ENCODE results near the gene NOC2L.
"Not testable (repeated sequence)": the region's sequence is repeated elsewhere in the genome, so short reads cannot be mapped to it uniquely, and the experiment has no call there.

The NOC2L gene

DNA sequence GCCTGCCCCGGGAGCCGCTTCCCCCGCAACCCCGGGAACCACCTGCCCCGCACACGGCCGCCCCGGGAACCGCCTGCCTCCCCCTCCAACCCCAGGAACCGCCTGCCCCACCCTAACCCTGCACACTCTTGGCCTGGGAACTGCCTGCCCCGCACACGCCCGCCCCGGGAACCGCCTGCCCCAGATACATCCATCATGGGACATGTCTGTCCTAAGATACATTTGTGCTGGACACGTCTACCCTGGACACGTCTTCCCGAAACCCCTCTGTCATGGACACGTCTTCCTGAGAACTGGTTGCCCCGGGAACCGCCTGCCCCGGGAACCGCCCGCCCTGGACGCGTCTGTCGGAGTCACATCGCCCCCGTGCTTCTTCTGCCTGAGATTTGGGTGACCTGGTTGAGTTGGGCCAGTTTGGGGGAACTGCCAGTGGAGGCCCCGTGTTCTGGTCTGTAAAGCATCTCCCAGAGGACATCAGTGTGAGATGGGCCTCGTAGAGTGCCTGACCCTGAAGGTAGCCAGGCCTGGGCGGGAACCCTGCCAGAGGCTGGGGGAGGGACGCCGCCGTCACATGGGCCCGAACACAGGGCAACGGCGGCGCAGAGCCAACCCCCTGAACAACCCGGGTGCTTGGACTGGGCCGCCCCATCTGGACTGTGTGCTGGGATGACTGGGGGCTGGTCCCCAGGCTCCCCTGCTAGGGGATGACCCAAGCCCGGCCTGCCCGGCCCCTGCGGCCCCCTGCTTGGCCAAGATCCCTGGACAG is 19.2 kb upstream of the NOC2L start:
- H3K9me3 ChIP-seq (ENCODE audit: control insufficient read depth, low read length), result no peaks in the 10 kb centered on the region
- no peak overlapping the region for H3K9ac ChIP-seq (ENCODE audit: low read length)
- H3K4me1 ChIP-seq (ENCODE audit: control insufficient read depth, insufficient read depth, low read length), result peaks cover 4% of the 10 kb centered on the region
- H3K4me3 ChIP-seq (ENCODE audit: low read length), result no peak overlapping the region
- no peaks in the 10 kb centered on the region for H3K36me3 ChIP-seq (ENCODE audit: control insufficient read depth, insufficient read depth, low read length)
- peaks cover 21% of the 10 kb centered on the region for H3K27me3 ChIP-seq (ENCODE audit: control insufficient read depth, insufficient read depth, low read length)

DNA sequence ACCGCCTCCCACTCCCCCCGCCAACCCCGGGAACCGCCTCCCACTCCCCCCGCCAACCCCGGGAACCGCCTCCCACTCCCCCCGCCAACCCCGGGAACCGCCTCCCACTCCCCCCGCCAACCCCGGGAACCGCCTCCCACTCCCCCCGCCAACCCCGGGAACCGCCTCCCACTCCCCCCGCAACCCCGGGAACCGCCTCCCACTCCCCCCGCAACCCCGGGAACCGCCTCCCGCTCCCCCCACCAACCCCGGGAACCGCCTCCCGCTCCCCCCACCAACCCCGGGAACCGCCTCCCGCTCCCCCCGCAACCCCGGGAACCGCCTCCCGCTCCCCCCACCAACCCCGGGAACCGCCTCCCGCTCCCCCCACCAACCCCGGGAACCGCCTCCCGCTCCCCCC is 17.7 kb upstream of the NOC2L start:
- H3K9ac ChIP-seq (ENCODE audit: low read length); H3K36me3 ChIP-seq (ENCODE audit: control insufficient read depth, insufficient read depth, low read length); H3K27me3 ChIP-seq (ENCODE audit: control insufficient read depth, insufficient read depth, low read length); H3K4me3 ChIP-seq (ENCODE audit: low read length); H3K9me3 ChIP-seq (ENCODE audit: control insufficient read depth, low read length); H3K4me1 ChIP-seq (ENCODE audit: control insufficient read depth, insufficient read depth, low read length): not testable (repeated sequence)

DNA sequence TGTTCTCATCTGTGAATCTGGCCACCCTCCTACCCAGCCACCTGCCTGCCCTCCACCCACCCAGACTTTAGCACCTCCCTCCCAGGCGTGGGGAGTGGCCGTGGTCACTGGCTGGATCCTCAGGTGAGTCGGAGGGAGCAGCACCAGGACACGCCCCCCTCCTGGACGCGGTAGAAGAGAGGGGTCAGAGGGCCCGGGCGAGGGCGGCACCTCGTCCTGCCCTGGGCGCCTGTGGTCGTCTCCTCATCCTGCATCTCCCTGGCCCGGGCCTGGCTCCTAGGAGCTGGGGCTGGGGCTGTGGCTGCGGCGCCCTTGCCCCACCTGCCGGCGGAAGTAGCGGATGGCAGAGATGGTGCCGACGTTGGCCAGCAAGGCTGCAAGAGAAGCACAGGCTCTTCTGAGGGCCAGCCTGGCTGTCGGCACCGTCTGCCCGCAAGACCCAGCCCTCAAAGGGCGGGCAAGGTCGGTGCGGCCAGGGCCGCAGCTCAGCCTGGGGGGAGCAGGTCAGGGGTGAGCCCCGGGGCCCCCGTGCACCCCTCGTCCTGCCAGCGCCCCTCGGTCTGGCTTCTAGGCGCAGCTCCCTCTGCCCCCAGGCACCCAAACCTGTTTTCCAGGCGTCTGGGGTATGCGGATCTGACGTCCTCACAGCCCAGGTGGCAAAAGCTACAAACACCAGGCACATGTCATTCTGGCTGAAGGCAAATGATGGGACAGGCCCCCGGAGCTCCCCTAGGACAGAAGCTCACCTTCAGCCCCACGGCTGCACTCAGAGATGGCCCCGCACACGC is 17.0 kb upstream of the NOC2L start:
- Histone ChIP-seq H3K4me3 (ENCODE audit: low read length) (no peak overlapping the region), H3K36me3 (ENCODE audit: control insufficient read depth, insufficient read depth, low read length) (no peaks in the 10 kb centered on the region), H3K9me3 (ENCODE audit: control insufficient read depth, low read length) (no peaks in the 10 kb centered on the region), H3K27me3 (ENCODE audit: control insufficient read depth, insufficient read depth, low read length) (peaks cover 3% of the 10 kb centered on the region), H3K4me1 (ENCODE audit: control insufficient read depth, insufficient read depth, low read length) (peaks cover 4% of the 10 kb centered on the region), H3K9ac (ENCODE audit: low read length) (no peak overlapping the region)

DNA sequence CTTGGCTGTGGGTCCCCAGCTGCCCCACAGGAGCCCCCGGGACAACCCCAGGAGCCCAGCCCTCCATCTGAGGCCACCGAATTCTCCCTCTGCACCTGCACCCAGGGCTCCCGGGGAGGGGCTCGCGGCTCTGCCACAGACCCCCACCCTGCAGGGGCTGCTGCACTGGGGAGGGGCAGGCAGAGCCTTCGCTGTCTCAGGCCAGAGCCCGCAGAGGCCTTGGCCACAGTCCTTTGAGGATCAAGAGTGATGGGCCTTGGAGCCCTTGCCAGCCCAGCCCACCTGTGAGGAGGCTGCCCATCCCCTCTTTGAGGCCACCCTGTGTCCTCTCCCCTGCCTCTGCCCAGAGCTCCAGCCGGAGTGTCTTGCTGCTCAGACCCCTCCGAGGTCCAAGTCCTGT is 16.3 kb upstream of the NOC2L start:
- Histone ChIP-seq H3K4me3 (ENCODE audit: low read length) (no peak overlapping the region), H3K36me3 (ENCODE audit: control insufficient read depth, insufficient read depth, low read length) (no peaks in the 10 kb centered on the region), H3K9me3 (ENCODE audit: control insufficient read depth, low read length) (no peaks in the 10 kb centered on the region), H3K4me1 (ENCODE audit: control insufficient read depth, insufficient read depth, low read length) (peaks cover 4% of the 10 kb centered on the region), H3K9ac (ENCODE audit: low read length) (no peak overlapping the region), H3K27me3 (ENCODE audit: control insufficient read depth, insufficient read depth, low read length) (peaks cover 9% of the 10 kb centered on the region)

DNA sequence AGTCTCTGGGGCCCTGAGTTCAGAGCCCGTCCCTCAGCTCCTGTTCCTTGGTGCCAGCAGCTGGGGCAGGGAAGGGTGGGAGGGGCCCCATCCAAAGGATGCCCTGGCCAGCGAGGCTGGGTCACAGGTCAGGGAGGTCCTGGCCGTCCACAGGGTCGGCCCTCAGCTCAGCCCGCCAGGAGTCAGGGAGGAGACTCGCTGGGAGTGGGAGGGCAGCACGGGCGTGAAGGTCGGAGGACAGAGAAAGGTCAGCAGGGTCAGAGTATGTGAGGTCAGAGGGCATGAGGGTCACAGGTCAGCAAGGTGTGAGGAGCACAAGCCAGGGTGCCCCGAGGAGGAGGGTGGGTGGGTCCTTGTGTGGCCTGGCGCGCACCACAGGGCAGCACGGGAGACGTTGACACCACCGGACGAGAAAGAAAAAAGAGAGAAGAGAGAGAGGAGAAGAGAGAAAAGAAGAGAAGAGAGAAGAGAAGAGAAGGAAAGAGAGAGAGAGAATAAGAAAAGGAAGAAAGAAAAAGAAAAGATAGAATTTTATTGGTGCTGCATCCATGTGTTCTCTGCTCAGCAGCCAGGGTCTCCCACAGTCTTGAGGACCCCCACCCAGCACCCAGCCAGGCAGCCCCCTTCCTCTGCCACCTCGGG is 15.8 kb upstream of the NOC2L start:
- Histone ChIP-seq H3K36me3 (ENCODE audit: control insufficient read depth, insufficient read depth, low read length) (no peaks in the 10 kb centered on the region), H3K4me1 (ENCODE audit: control insufficient read depth, insufficient read depth, low read length) (peaks cover 4% of the 10 kb centered on the region), H3K4me3 (ENCODE audit: low read length) (no peak overlapping the region), H3K9ac (ENCODE audit: low read length) (no peak overlapping the region), H3K27me3 (ENCODE audit: control insufficient read depth, insufficient read depth, low read length) (peaks cover 14% of the 10 kb centered on the region), H3K9me3 (ENCODE audit: control insufficient read depth, low read length) (no peaks in the 10 kb centered on the region)

DNA sequence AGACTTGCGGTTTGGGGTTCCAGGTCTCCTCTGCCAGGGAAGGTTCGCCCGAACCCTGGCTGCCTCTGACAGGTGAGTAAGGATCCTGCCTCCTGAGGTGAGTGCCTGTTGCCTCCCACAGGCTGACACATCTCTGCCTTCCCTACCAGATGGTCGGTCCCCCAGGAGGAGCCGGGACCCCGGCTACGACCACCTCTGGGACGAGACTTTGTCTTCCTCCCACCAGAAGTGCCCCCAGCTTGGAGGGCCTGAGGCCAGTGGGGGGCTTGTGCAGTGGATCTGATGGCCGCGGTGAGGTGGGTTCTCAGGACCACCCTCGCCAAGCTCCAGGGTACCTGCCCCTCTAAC is 15.2 kb upstream of the NOC2L start:
- Histone ChIP-seq H3K4me3 (ENCODE audit: low read length) (no peak overlapping the region), H3K36me3 (ENCODE audit: control insufficient read depth, insufficient read depth, low read length) (no peaks in the 10 kb centered on the region), H3K27me3 (ENCODE audit: control insufficient read depth, insufficient read depth, low read length) (peaks cover 14% of the 10 kb centered on the region), H3K9me3 (ENCODE audit: control insufficient read depth, low read length) (no peaks in the 10 kb centered on the region), H3K9ac (ENCODE audit: low read length) (no peak overlapping the region), H3K4me1 (ENCODE audit: control insufficient read depth, insufficient read depth, low read length) (peaks cover 4% of the 10 kb centered on the region)

DNA sequence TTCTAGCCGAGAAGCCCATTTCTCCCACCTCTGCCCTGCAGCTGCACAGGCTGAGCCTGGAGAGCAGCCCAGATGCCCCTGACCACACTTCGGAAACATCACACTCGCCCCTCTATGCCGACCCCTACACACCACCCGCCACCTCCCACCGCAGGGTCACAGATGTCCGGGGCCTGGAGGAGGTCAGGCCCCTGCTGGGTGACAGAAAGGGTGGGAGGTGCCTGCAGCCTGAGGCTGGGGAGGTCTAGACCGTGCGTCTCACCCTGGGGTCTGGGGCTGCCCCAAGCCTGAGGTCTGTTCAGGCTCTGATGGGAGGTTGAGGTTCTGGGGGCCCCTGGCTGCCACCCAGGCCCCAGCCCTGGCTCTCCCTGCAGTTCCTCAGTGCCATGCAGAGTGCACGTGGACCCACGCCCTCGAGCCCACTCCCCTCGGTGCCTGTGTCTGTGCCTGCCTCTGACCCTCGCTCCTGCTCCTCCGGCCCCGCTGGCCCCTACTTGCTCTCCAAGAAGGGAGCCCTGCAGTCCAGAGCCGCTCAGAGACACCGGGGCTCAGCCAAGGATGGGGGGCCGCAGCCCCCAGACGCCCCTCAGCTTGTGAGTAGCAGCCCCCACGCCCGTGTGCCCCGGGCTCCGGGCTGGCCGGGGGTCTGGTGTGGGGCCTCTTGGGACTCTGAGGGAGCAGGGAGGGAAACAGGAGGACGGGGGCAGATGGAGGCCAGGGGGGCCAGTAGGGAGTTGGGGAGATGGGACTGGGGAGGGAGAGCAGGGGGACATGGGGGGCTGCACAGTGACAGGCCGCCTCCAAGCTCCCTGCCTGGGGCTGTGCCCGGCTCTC is 14.6 kb upstream of the NOC2L start:
- peaks cover 4% of the 10 kb centered on the region for H3K4me1 ChIP-seq (ENCODE audit: control insufficient read depth, insufficient read depth, low read length)
- H3K9ac ChIP-seq (ENCODE audit: low read length), result no peak overlapping the region
- H3K27me3 ChIP-seq (ENCODE audit: control insufficient read depth, insufficient read depth, low read length), result peaks cover 14% of the 10 kb centered on the region
- no peaks in the 10 kb centered on the region for H3K36me3 ChIP-seq (ENCODE audit: control insufficient read depth, insufficient read depth, low read length)
- H3K4me3 ChIP-seq (ENCODE audit: low read length), result no peak overlapping the region
- no peaks in the 10 kb centered on the region for H3K9me3 ChIP-seq (ENCODE audit: control insufficient read depth, low read length)

DNA sequence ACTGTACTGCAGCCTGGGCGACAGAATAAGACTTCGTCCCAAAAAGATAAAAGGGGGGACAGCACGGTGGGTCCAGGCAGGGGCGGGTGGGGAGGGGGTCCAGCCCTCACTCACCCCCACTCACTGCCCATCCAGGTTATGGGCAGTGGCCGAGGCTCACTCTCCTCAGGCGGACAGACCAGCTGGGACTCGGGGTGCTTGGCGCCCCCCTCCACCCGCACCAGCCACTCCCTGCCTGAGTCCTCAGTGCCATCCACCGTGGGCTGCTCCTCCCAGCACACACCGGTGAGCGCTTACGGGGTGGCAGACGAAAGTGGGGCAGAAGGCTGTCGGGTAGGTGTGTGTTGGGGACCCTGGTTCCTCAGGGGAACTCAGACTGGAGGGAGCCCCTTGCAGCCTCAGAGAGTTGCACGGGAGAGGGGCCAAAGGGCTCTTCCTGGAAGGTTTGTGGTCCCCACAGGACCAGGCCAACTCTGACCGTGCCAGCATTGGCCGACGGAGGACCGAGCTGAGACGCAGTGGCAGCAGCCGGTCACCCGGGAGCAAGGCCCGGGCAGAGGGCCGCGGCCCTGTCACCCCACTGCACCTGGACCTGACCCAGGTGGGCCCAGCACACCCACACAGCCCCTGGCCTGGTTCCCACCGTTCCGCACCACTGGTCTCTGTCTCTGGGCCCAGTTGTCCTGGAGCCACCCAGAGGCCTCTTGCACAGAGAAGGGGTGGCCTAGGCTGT is 13.8 kb upstream of the NOC2L start:
- Histone ChIP-seq H3K4me3 (ENCODE audit: low read length) (no peak overlapping the region), H3K9me3 (ENCODE audit: control insufficient read depth, low read length) (no peaks in the 10 kb centered on the region), H3K4me1 (ENCODE audit: control insufficient read depth, insufficient read depth, low read length) (peaks cover 10% of the 10 kb centered on the region), H3K36me3 (ENCODE audit: control insufficient read depth, insufficient read depth, low read length) (no peaks in the 10 kb centered on the region), H3K27me3 (ENCODE audit: control insufficient read depth, insufficient read depth, low read length) (peaks cover 16% of the 10 kb centered on the region), H3K9ac (ENCODE audit: low read length) (no peak overlapping the region)

DNA sequence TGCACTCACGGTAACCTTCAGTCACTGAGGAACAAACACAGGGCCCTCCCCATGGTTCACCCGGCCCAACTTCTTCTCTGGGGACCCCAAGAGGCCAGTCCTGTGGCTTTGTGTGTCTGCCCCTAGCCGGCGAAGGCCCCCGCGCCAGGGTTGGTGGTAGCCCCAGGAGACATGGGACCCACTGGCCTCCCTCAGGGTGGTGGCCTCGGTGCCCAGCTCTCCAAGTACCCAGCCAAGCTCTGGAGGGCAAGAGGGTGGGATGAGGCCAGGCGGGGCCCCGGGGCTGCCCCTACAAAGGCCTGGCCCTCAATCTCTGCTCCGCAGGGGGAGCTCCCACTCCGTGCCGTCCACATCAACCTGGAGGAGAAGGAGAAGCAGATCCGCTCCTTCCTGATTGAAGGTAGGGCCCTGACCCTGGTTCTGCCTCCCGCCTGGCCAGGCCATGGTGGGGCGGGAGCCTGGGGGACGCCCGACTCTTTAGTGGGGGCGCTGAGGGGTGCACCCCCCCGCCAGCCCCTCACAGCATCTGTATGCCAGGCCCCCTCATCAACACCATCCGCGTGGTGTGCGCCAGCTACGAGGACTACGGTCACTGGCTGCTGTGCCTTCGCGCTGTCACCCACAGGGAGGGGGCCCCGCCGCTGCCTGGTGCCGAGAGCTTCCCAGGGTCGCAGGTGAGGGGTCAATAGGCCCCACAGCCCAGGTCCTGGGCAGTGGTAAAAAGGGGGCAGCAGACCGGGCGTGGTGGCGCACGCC is 12.9 kb upstream of the NOC2L start:
- no peaks in the 10 kb centered on the region for H3K36me3 ChIP-seq (ENCODE audit: control insufficient read depth, insufficient read depth, low read length)
- no peaks in the 10 kb centered on the region for H3K9me3 ChIP-seq (ENCODE audit: control insufficient read depth, low read length)
- peaks cover 20% of the 10 kb centered on the region for H3K27me3 ChIP-seq (ENCODE audit: control insufficient read depth, insufficient read depth, low read length)
- H3K4me1 ChIP-seq (ENCODE audit: control insufficient read depth, insufficient read depth, low read length), result peaks cover 19% of the 10 kb centered on the region
- H3K4me3 ChIP-seq (ENCODE audit: low read length), result no peak overlapping the region
- no peak overlapping the region for H3K9ac ChIP-seq (ENCODE audit: low read length)

DNA sequence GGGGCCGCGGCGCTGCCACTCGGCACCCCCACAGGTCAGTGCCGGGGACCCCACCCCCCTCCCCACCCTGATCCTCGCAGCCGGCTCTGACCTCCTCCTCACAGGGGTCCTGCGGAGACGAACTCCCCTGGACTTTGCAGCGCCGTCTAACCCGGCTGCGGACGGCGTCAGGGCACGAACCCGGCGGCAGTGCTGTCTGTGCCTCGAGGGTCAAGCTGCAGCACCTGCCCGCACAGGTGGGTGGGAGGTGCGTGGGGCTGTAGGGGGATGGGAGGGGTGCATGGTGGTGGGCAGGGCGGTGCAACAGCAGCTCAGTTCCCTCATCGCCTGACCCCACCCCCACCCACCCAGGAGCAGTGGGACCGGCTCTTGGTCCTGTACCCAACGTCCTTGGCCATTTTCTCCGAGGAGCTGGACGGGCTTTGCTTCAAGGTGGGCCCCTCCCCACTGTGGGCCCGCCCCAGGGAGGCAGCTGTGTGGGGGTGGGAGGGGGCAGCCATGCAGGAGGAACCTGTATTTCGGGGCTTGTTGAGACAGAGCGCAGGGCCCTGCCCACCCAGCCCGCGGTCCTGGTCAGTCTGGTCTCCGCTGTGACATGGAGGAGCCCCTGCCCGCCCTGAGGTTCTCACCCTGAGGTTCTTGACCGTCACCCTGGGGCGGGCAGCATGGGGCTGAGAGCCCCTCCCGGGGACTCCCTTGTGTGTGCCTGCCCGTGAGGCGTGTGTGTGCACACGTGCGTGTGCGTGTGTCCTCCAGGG is 12.1 kb upstream of the NOC2L start:
- Histone ChIP-seq H3K9me3 (ENCODE audit: control insufficient read depth, low read length) (no peaks in the 10 kb centered on the region), H3K4me3 (ENCODE audit: low read length) (no peak overlapping the region), H3K9ac (ENCODE audit: low read length) (no peak overlapping the region), H3K4me1 (ENCODE audit: control insufficient read depth, insufficient read depth, low read length) (peaks cover 18% of the 10 kb centered on the region), H3K27me3 (ENCODE audit: control insufficient read depth, insufficient read depth, low read length) (peaks cover 20% of the 10 kb centered on the region), H3K36me3 (ENCODE audit: control insufficient read depth, insufficient read depth, low read length) (no peaks in the 10 kb centered on the region)

Data from mucosa of stomach (tissue), 1 donor.